ENCODE measurements around the gene EPB41L1.

GRCh38 chr20:36119537-36119936 lies 35.0 kb upstream of the EPB41L1 start:
- TF ChIP-seq EZH2 (IDR thresholded peaks at IDR 0.05; ENCODE audit: insufficient read depth, poor library complexity, severe bottlenecking) (no peak), EZH2phosphoT487 (IDR thresholded peaks at IDR 0.05; ENCODE audit: insufficient read depth, low read depth) (no peak)
